WI38 (cell line): ENCODE data around the gene RAF1.

Experiments
- H3K4me3 ChIP-seq: 2 replicates; pipeline ENCODE4 v1.5.1; 2011; ENCODE audit warnings: low read depth, mild to moderate bottlenecking, control low read depth, low read length
- CTCF ChIP-seq: IDR thresholded peaks from 2 replicates; pipeline ENCODE4 v1.5.1; 2012; ENCODE audit warnings: low read depth, mild to moderate bottlenecking, control low read depth, low read length

RAF1 gene

GRCh38 chr3:12558706-12559105 lies 105.2 kb downstream of the RAF1 start:
- peak overlapping the region; percentile 85 for H3K4me3 ChIP-seq
- TF ChIP-seq CTCF, result no peak

- no peak for TF ChIP-seq CTCF
- peak overlapping the region; percentile 85 for H3K4me3 ChIP-seq
Measured at GRCh38 chr3:12557473-12558100, 106.3 kb downstream of the RAF1 start.

GRCh38 chr3:12556690-12557472 lies 107.0 kb downstream of the RAF1 start, which contains the start of gene MKRN2:
Gene MKRN2 (plus strand): TSS chr3:12557087. CDS start chr3:12557151, 64 bp downstream.
- no peak for TF ChIP-seq CTCF
- H3K4me3 ChIP-seq, result peak within 1 kb of the TSS; percentile 85

GRCh38 chr3:12556314-12556689 lies 107.6 kb downstream of the RAF1 start:
- no peak for TF ChIP-seq CTCF
- peak overlapping the region; percentile 85 for H3K4me3 ChIP-seq

- TF ChIP-seq CTCF, result no peak
- H3K4me3 ChIP-seq, result peak overlapping the region; percentile 51
Measured at GRCh38 chr3:12553921-12554391, 110.0 kb downstream of the RAF1 start.

GRCh38 chr3:12549971-12550760 lies 113.8 kb downstream of the RAF1 start:
- no peak for TF ChIP-seq CTCF
- H3K4me3 ChIP-seq, result no peak overlapping the region

DNA sequence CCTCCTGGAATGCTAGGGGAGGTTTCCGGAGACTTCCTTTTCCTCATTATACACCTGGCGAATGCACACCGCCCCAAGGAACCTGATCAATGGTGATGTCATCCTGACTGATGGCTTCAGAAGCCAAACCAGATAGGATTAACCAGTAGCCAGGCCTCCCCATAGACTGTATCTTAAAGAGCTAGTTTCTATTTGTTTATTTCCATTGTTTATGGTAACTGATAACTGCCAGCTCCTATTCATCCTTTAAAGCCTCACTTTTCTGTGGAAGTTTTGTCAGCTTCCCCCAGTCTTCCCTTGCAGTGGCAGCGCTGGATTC lies 118.5 kb downstream of the RAF1 start, which contains the start of gene MKRN2OS:
Gene MKRN2OS (minus strand): TSS at position 27 of the 319 bp plus-strand sequence. CDS start 35 bp downstream, outside the sequence.
- TF ChIP-seq CTCF, result no peak
- H3K4me3 ChIP-seq, result no peak within 1 kb of the TSS
